Measurements from ENCODE around the gene EDC3.

Gene EDC3

DNA sequence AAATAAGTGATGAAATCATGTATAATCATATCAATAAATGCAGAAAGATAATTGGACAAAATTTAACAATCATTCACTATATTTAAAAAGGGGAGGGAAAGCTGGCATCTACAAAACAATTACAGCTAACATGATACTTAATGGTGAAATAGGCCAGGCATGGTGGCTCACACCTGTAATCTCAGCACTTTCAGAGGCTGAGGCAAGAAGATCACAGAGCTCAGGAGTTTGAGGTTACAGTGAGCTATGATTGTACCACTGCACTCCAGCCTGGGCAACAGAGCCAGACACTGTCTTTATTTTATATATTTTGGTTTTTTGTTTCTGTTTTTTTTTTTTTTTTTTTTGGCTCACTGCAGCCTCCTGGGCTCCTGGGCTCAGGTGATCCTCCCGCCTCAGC lies 12.1 kb downstream of the EDC3 start:
- no peak for DNase-seq (ENCODE audit: low read depth)
- TF ChIP-seq, protein P1, sequence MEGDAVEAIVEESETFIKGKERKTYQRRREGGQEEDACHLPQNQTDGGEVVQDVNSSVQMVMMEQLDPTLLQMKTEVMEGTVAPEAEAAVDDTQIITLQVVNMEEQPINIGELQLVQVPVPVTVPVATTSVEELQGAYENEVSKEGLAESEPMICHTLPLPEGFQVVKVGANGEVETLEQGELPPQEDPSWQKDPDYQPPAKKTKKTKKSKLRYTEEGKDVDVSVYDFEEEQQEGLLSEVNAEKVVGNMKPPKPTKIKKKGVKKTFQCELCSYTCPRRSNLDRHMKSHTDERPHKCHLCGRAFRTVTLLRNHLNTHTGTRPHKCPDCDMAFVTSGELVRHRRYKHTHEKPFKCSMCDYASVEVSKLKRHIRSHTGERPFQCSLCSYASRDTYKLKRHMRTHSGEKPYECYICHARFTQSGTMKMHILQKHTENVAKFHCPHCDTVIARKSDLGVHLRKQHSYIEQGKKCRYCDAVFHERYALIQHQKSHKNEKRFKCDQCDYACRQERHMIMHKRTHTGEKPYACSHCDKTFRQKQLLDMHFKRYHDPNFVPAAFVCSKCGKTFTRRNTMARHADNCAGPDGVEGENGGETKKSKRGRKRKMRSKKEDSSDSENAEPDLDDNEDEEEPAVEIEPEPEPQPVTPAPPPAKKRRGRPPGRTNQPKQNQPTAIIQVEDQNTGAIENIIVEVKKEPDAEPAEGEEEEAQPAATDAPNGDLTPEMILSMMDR (conservative IDR thresholded peaks at IDR 0.05; ENCODE audit: control insufficient read depth, insufficient read depth, low read depth, low read length): no peak
- H3K4me3 ChIP-seq (ENCODE audit: control insufficient read depth, low read depth, low read length): no peak overlapping the region

GRCh38 chr15:74682954-74683353 lies 12.9 kb downstream of the EDC3 start:
- no peak for DNase-seq (ENCODE audit: low read depth)
- TF ChIP-seq, protein P1 (conservative IDR thresholded peaks at IDR 0.05; ENCODE audit: control insufficient read depth, insufficient read depth, low read depth, low read length): no peak
- no peak overlapping the region for H3K4me3 ChIP-seq (ENCODE audit: control insufficient read depth, low read depth, low read length)

DNA sequence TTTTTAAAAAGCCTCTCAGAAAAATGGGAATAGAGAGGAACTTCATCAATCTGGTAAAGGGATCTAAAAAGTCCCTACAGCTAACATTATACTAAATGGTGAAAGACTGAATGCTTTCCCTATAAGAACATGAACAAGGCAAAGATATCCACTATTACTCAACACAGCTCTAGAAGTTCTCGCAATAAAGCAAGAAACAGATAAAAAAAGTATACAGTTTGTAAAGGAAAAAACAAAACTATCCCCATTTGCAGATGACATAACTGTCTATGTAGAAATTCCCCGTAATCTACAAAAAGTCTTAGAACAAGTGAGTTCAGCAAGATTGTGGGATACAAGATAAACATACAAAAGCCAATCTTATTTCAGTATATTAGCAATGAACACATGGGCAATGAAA lies 15.4 kb downstream of the EDC3 start:
- no peak overlapping the region for H3K4me3 ChIP-seq (ENCODE audit: control insufficient read depth, low read depth, low read length)
- TF ChIP-seq, protein P1 (conservative IDR thresholded peaks at IDR 0.05; ENCODE audit: control insufficient read depth, insufficient read depth, low read depth, low read length): no peak
- no peak for DNase-seq (ENCODE audit: low read depth)

- DNase-seq (ENCODE audit: low read depth): no peak
- TF ChIP-seq, protein P1 (conservative IDR thresholded peaks at IDR 0.05; ENCODE audit: control insufficient read depth, insufficient read depth, low read depth, low read length): no peak
Observed at GRCh38 chr15:74676801-74677200, 19.0 kb downstream of the EDC3 start.

GRCh38 chr15:74674161-74674560 lies 21.7 kb downstream of the EDC3 start:
- no peak for DNase-seq (ENCODE audit: low read depth)
- TF ChIP-seq, protein P1 (conservative IDR thresholded peaks at IDR 0.05; ENCODE audit: control insufficient read depth, insufficient read depth, low read depth, low read length): no peak
- H3K4me3 ChIP-seq (ENCODE audit: control insufficient read depth, low read depth, low read length): no peak overlapping the region

More at GRCh38 chr15:74676801-74677200, 19.0 kb downstream of the EDC3 start:
- H3K4me3 ChIP-seq (ENCODE audit: control insufficient read depth, low read depth, low read length): no peak overlapping the region

GRCh38 chr15:74669627-74670026 lies 26.2 kb downstream of the EDC3 start:
- TF ChIP-seq, protein P1 (conservative IDR thresholded peaks at IDR 0.05; ENCODE audit: control insufficient read depth, insufficient read depth, low read depth, low read length): no peak
- H3K4me3 ChIP-seq (ENCODE audit: control insufficient read depth, low read depth, low read length): no peak overlapping the region
- no peak for DNase-seq (ENCODE audit: low read depth)

DNA sequence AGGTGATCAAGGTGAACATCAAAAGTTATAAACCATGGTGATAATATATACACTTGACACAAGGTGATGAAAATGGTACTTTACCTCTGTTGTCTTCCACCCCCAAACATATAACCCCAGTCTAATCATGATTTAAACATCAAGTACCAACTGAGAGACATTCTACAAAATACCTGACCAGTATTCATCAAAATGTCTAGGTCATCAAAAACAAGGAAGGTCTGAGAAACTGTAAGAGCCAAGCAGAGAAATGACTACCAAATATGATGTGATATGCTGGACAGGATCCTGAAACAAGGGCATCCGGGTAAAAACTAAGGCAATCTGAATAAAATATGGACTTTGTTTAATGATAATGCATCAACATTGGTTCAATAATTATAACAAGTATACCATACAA lies 27.8 kb downstream of the EDC3 start:
- TF ChIP-seq, protein P1 (conservative IDR thresholded peaks at IDR 0.05; ENCODE audit: control insufficient read depth, insufficient read depth, low read depth, low read length): no peak
- H3K4me3 ChIP-seq (ENCODE audit: control insufficient read depth, low read depth, low read length): no peak overlapping the region
- DNase-seq (ENCODE audit: low read depth): no peak

Measured in fibroblast of mammary gland (primary cell).